HTR-8/SVneo (cell line): ENCODE measurements around the gene NPAS1.
"Not testable (repeated sequence)": the region's sequence is repeated elsewhere in the genome, so short reads cannot be mapped to it uniquely, and the experiment has no call there.

ENCODE experiments used
- DNase-seq: peaks from one replicate; pipeline ENCODE4 v3.0.0; 2011; ENCODE audit warnings: low spot score, mixed read lengths; ENCODE audit not compliant: insufficient read length
- FAIRE-seq: peaks from 2 replicates; lab custom pipeline; 2011; peaks lifted over from hg19 to GRCh38; lab: Jason Lieb, UNC

NPAS1 gene

DNA sequence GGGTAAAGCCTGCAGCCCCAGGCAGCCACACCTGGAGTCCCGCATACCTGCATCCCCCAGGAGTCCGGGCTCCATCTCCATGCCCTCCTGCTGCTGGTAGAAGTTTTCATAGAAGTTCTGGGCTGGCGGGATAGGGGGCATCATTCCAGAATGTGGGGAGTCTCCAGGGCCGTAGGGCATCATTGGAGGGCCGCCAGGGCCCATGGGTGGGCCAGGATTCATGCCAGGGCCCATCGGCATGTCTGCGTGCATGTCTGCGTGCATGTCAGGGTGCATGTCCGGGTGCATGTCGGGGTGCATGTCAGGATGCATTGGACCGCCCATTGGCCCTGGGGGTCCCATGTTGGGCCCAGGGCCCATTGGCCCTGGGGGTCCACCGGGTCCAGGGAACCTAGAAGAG is 52.1 kb downstream of the NPAS1 start:
- FAIRE-seq = no peak
- no peak for DNase-seq

DNA sequence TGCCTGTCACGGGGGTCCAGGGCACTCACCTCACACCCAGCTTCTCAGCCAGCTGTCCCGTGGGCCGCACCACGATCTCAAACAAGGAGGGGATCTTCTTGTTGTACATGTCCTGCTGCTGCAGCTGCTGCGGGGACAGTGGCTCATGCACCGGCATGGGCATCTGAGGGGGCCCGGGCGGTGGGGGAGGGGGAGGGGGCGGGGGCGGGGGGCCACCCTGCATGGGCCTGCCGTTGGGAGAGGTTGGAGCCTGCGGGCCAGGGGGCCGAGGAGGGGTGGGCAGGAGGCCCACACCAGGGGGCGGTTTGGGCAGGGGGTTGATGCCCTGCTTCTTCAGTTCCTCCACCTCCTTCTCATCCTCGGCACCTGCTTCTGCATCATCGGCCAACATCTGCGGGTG is 52.7 kb downstream of the NPAS1 start:
- FAIRE-seq (no peak), DNase-seq (no peak)

DNA sequence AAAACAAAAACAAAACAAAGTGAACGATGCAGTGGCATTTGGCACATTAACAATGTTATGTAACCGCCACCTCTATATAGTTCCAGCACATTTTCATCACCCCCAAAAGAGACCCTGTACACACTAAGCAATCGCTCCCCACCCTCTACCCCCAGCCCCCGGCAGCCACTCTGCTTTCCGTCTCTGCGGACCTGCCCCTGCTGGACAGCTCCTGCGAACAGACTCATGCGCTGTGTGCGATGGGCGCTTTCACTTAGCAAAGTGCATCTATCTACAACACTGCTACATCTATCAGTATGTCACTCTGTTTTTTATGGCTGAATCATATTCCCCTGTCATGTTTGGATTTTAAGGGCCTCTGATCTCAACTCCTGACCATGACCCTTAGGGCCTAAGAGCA is 53.9 kb downstream of the NPAS1 start:
- DNase-seq = no peak
- no peak for FAIRE-seq

- DNase-seq = no peak
These were observed 55.0 kb downstream of the NPAS1 start for GRCh38 chr19:47074621-47075020.

DNA sequence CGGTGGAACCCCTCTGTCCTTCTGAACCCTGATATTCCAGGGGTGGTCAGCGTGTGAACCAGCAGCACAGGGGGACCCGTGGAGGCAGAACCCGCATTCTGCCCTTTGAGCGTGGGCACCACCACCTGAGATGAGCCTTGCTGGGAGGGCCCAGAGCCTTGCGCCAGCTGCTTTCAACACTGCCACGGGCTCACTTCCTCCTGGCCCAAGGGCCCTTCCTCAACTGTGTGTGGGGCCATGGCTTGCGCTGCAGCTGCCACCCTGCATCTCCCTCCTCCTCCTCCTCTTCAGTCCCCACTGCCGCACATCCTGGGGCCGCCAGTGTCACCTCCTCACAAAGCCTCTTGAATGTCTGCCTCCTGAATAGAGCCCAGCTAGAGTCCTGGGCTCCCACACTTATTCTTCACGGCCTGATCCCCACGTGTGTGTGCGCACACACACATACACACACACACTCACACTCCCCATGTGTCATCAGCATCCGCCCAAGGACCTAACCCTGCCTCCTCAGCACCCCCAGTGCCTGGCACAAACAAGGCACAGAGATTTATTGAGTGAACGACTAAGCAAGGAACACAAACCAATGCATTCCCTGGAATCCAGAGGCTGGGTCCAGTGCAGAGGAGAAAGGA is 55.7 kb downstream of the NPAS1 start:
- DNase-seq (no peak), FAIRE-seq (no peak)

More at GRCh38 chr19:47074621-47075020, 55.0 kb downstream of the NPAS1 start:
- FAIRE-seq = no peak

DNA sequence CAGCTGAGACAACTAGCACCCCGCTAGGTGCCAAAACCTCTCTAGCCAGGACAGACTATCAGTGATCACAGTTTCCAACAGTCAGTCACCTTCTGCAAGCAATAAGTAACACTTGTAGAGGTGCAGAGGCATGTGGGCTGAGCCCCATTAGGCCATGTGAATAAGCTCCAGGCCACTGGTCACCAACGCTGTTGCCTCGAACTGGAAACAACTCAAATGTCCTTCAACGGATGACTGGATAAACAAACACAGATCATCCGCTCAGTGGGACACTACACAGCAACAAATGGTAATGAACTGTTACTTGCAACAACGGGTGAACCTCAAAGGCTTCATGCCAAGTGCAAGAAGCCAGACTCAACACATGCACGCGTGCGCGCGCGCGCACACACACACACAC is 56.3 kb downstream of the NPAS1 start:
- DNase-seq (no peak), FAIRE-seq (no peak)

- FAIRE-seq = not testable (repeated sequence)
These were observed 58.7 kb downstream of the NPAS1 start for GRCh38 chr19:47078351-47078750.

DNA sequence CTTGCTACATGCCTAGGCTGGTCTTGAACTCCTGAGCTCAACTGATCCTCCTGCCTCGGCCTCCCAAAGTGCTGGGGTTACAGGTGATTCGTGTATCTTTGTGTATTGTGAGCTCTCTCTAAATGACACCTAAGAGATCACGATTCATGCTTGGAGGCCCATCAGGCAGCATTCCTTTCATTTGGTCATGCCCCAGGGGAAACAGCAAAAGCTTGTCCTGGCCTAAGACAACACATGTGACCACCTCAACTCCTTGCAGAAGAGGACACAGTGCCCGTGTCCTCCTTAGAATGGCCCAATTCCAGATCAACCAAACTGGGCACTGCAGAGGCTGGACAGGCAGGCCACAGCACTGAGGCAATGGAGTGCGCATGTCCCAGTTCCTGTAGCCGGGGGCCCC is 61.5 kb downstream of the NPAS1 start:
- FAIRE-seq (no peak), DNase-seq (no peak)

More at GRCh38 chr19:47078351-47078750, 58.7 kb downstream of the NPAS1 start:
- DNase-seq = not testable (repeated sequence)

GRCh38 chr19:47082493-47082892 is 62.9 kb downstream of the NPAS1 start:
- no peak for FAIRE-seq
- DNase-seq = no peak

GRCh38 chr19:47084879-47085439 is 65.3 kb downstream of the NPAS1 start:
- FAIRE-seq (no peak), DNase-seq (no peak)

DNA sequence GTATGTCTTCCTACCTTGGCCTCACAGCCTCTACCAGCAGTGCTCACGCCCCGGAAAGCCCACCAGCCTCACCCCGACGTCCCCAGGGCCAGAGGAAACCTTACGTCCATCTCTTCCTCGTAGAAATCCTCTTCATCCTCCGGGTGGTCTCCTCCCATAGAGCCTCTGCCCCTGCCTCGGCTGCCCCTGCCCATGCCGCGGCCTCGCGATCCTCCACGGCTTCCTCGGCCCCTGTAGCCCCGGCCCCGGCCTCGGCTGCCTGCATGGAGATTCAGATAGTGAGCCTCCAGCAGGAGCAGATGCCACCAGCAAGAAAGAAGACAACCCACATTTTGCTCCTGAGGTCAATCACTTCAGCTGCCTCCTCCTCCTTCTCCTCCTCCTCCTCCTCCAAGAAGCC is 66.6 kb downstream of the NPAS1 start:
- FAIRE-seq (no peak), DNase-seq (no peak)

DNA sequence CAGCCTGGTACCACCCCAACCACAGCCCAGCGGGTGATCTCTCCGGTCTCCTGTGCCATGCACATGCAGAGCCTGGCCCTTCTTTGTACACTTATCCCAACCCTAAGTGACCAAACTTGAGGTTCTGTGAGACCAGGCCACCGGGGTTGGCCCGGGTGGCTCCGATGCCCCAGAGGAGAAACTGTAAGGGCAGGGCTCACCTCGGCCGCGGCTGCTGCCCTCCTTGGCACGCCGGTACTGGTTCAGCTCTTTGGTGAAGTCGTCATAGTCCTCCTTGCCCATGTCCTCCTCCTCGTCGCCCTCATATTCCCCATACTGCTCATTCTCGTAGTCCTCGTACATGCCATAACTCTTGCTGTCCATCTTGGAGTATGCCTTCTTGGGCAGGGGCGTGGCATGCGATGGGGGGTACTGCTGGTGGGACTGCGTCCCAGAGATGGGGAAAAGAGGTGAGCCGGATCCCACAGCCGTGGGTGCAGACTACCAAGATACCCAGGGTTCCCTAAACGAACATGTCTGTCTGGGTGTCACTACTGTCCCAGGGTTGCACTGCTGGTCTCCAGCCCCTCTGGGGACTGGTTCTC is 70.2 kb downstream of the NPAS1 start:
- no peak for DNase-seq
- no peak for FAIRE-seq

GRCh38 chr19:47093254-47093653 is 73.6 kb downstream of the NPAS1 start:
- no peak for DNase-seq
- no peak for FAIRE-seq

GRCh38 chr19:47093841-47094240 is 74.2 kb downstream of the NPAS1 start:
- FAIRE-seq = no peak
- no peak for DNase-seq

GRCh38 chr19:47094557-47095475 is 75.2 kb downstream of the NPAS1 start:
- DNase-seq = no peak
- no peak for FAIRE-seq
